ENCODE measurements around the gene LINC01488. TPM values are rescaled to one million over a fixed set of nuclear protein-coding genes. Genes with fewer than 3 reads are reported as not detected.

LINC01488 gene
- total RNA-seq, 1 experiment from 2014 or later: not detected

GRCh38 chr11:69437876-69438205, 43.6 kb upstream of the LINC01488 start:
- intact Hi-C loops (cut with micrococcal nuclease): no loop called here

GRCh38 chr11:69438286-69438920, 43.1 kb upstream of the LINC01488 start:
- no peak overlapping the region for H3K4me3 ChIP-seq (replicated peaks in 1 of 2; ENCODE audit: low read depth in 1 of 2, low read length in 2 of 2)
- H3K9me3 ChIP-seq (ENCODE audit: control insufficient read depth in 1 of 2, insufficient read depth in 1 of 2, low read depth in 1 of 2, low read length in 2 of 2): no peaks in the 10 kb centered on the region
- intact Hi-C loops (cut with micrococcal nuclease): no loop called here
- no peaks in the 10 kb centered on the region for H4K20me1 ChIP-seq (ENCODE audit: insufficient read depth)
- H3K27me3 ChIP-seq (ENCODE audit: insufficient read depth, low read length): no peaks in the 10 kb centered on the region
- H3K36me3 ChIP-seq (ENCODE audit: control insufficient read depth in 1 of 2, insufficient read depth in 2 of 2, low read length in 2 of 2): no peaks in the 10 kb centered on the region
- ChIA-PET POLR2A (no interaction called here), RAD21 (ENCODE audit: low non-redundant PET in 1 of 2, low total read pairs in 2 of 2, uncharacterized antibody in 2 of 2, unreplicated experiment in 2 of 2) (no interaction called here), CTCF (no interaction called here)
- H3K79me2 ChIP-seq (ENCODE audit: insufficient read depth, low read length): no peaks in the 10 kb centered on the region
- H3K27ac ChIP-seq (ENCODE audit: low read depth, low read length): peak overlapping the region; percentile 53; the same call in 1 of the 2 replicates
- H3K4me1 ChIP-seq (ENCODE audit: control insufficient read depth in 1 of 2, insufficient read depth in 2 of 2, low read length in 2 of 2): peaks cover 31 to 52% of the 10 kb centered on the region in 2 experiments
- ATAC-seq (no peak), DNase-seq (ENCODE audit: low read depth, low spot score) (no peak)
- no peak for TF ChIP-seq ZFX (IDR thresholded peaks at IDR 0.05)
- TF ChIP-seq CBX3 (IDR thresholded peaks at IDR 0.05; ENCODE audit: low read depth): no peak
- no peak for TF ChIP-seq SP1 (IDR thresholded peaks at IDR 0.05; ENCODE audit: low read depth)
- no peak for TF ChIP-seq REST (IDR thresholded peaks at IDR 0.05; ENCODE audit: low read depth)
- no peak for TF ChIP-seq EZH2phosphoT487 (IDR thresholded peaks at IDR 0.05; ENCODE audit: borderline replicate concordance)
- TF ChIP-seq RAD21 (IDR thresholded peaks at IDR 0.05; ENCODE audit: low read depth): no peak
- no peak for TF ChIP-seq JUND (IDR thresholded peaks at IDR 0.05)
- H3K4me2 ChIP-seq (ENCODE audit: low read length): no peak overlapping the region
- H2AFZ ChIP-seq (ENCODE audit: low read depth, low read length, poor library complexity, severe bottlenecking): no peak overlapping the region
- no peaks in the 10 kb centered on the region for H3K9me2 ChIP-seq (ENCODE audit: insufficient read depth)
- no peak overlapping the region for H3K9ac ChIP-seq (ENCODE audit: low read length)
- BruUV-seq (replicated peaks): no TSS peak

More at GRCh38 chr11:69437876-69438205, 43.6 kb upstream of the LINC01488 start:
- H2AFZ ChIP-seq (ENCODE audit: low read depth, low read length, poor library complexity, severe bottlenecking): no peak overlapping the region
- H3K36me3 ChIP-seq (ENCODE audit: control insufficient read depth in 1 of 2, insufficient read depth in 2 of 2, low read length in 2 of 2): no peaks in the 10 kb centered on the region
- H3K4me3 ChIP-seq (replicated peaks in 1 of 2; ENCODE audit: low read depth in 1 of 2, low read length in 2 of 2): no peak overlapping the region
- no peak for TF ChIP-seq CBX3 (IDR thresholded peaks at IDR 0.05; ENCODE audit: low read depth)
- no peak for TF ChIP-seq CEBPB (IDR thresholded peaks at IDR 0.05; ENCODE audit: low read depth)
- no peak for TF ChIP-seq EZH2phosphoT487 (IDR thresholded peaks at IDR 0.05; ENCODE audit: borderline replicate concordance)
- TF ChIP-seq SP1 (IDR thresholded peaks at IDR 0.05; ENCODE audit: low read depth): no peak
- no peaks in the 10 kb centered on the region for H3K9me3 ChIP-seq (ENCODE audit: control insufficient read depth in 1 of 2, insufficient read depth in 1 of 2, low read depth in 1 of 2, low read length in 2 of 2)
- peak overlapping the region; percentile 71; the same call in 1 of the 2 replicates for H3K4me2 ChIP-seq (ENCODE audit: low read length)
- no peaks in the 10 kb centered on the region for H4K20me1 ChIP-seq (ENCODE audit: insufficient read depth)
- no peaks in the 10 kb centered on the region for H3K9me2 ChIP-seq (ENCODE audit: insufficient read depth)
- no peak for ATAC-seq
- no TSS peak for BruUV-seq (replicated peaks)
- DNase-seq (ENCODE audit: low read depth, low spot score): no peak
- H3K4me1 ChIP-seq (ENCODE audit: control insufficient read depth in 1 of 2, insufficient read depth in 2 of 2, low read length in 2 of 2): peaks cover 27 to 46% of the 10 kb centered on the region in 2 experiments
- ChIA-PET POLR2A (no interaction called here), CTCF (no interaction called here), RAD21 (ENCODE audit: low non-redundant PET in 1 of 2, low total read pairs in 2 of 2, uncharacterized antibody in 2 of 2, unreplicated experiment in 2 of 2) (no interaction called here)
- H3K27ac ChIP-seq (ENCODE audit: low read depth, low read length): peak overlapping the region; percentile 53; the same call in 1 of the 2 replicates
- H3K9ac ChIP-seq (ENCODE audit: low read length): peak overlapping the region; percentile 53; the same call in 1 of the 2 replicates
- no peaks in the 10 kb centered on the region for H3K27me3 ChIP-seq (ENCODE audit: insufficient read depth, low read length)
- no peaks in the 10 kb centered on the region for H3K79me2 ChIP-seq (ENCODE audit: insufficient read depth, low read length)
